HL-60 (cell line): ENCODE results near the gene IL22RA2.
A peak's percentile ranks its signal among the peaks of the same experiment; 100 is the strongest.

Experiments used
- DNase-seq, 2 experiments: peaks; one replicate each; pipeline ENCODE4 v3.0.0-alpha.2; 2010 to 2020; ENCODE audit warnings: low read depth in 1 of 2, low spot score in 1 of 2
- H3K27ac ChIP-seq: fragments of 250-450 bp; sonication (Bioruptor Pico); replicated peaks from 2 replicates; pipeline ENCODE4 v1.5.1; 2020; ENCODE audit warnings: mild to moderate bottlenecking, moderate library complexity
- H3K27me3 ChIP-seq: fragments of 250-450 bp; sonication (Bioruptor Pico); 2 replicates; pipeline ENCODE4 v1.5.1; 2021; ENCODE audit warnings: mild to moderate bottlenecking, moderate library complexity; ENCODE audit not compliant: insufficient read depth, poor library complexity, severe bottlenecking
- H3K4me3 ChIP-seq: replicated peaks from 2 replicates; pipeline ENCODE4 v1.5.1; 2011; ENCODE audit warnings: mild to moderate bottlenecking, control low read depth, low read length; ENCODE audit not compliant: insufficient read depth
- CTCF ChIP-seq: IDR thresholded peaks from one replicate; pipeline ENCODE4 v1.5.1; 2011; ENCODE audit warnings: low read length, control low read depth, inconsistent platforms; ENCODE audit not compliant: insufficient read depth
- GABPA ChIP-seq: IDR thresholded peaks from 2 replicates; pipeline ENCODE4 v1.6.1; 2012; ENCODE audit warnings: low read depth
- POLR2AphosphoS5 ChIP-seq: IDR thresholded peaks from 2 replicates; pipeline ENCODE4 v1.6.1; 2012; ENCODE audit warnings: low read depth
- REST ChIP-seq: IDR thresholded peaks from 2 replicates; pipeline ENCODE4 v1.6.1; 2012; ENCODE audit warnings: low read depth; ENCODE audit not compliant: insufficient replicate concordance
- SPI1 ChIP-seq: IDR thresholded peaks from 2 replicates; pipeline ENCODE4 v1.6.1; 2012; ENCODE audit warnings: low read depth, mild to moderate bottlenecking, borderline replicate concordance
- long read RNA-seq: library from polyadenylated mRNA; unstranded; transcript quantifications from one replicate; pipeline ENCODE4 v2.0.0, GENCODE V29; 2020

IL22RA2 gene
- long read RNA-seq, result 0 reads

- Histone ChIP-seq H3K27ac (no peak within 1 kb of the TSS), H3K4me3 (no peak within 1 kb of the TSS), H3K27me3 (no peaks in the 10 kb centered on the region)
- no peak for DNase-seq
- TF ChIP-seq REST (no peak), SPI1 (no peak), GABPA (no peak), CTCF (no peak), POLR2AphosphoS5 (no peak)
Measured at GRCh38 chr6:137173501-137173900, at the start of gene IL22RA2. Gene IL22RA2 (minus strand): TSS chr6:137173644. CDS start chr6:137161749, 11,895 bp downstream.

- H3K27me3 ChIP-seq, result no peaks in the 10 kb centered on the region
- TF ChIP-seq SPI1 (peak; percentile 80), REST (no peak)
- H3K27ac ChIP-seq, result peak overlapping the region; percentile 91
- peak in 1 of 2 experiments; percentile 81 for DNase-seq
- no peak overlapping the region for H3K4me3 ChIP-seq
Measured at GRCh38 chr6:137222381-137222780, 48.9 kb upstream of the IL22RA2 start.

- TF ChIP-seq GABPA, result no peak
- no peak for TF ChIP-seq REST
- TF ChIP-seq CTCF, result no peak
- no peak for TF ChIP-seq POLR2AphosphoS5
- no peaks in the 10 kb centered on the region for H3K27me3 ChIP-seq
- peak overlapping the region; percentile 81 for H3K4me3 ChIP-seq
- DNase-seq, result no peak
- peak overlapping the region; percentile 91 for H3K27ac ChIP-seq
Measured at GRCh38 chr6:137219664-137220252, 46.3 kb upstream of the IL22RA2 start.
